NCI-H2029 treated with DMSO at 0.1 percent for 48 hours (cell line): ENCODE data around the gene EXOC7.
A peak's percentile ranks its signal among the peaks of the same experiment; 100 is the strongest.
"Not testable (repeated sequence)": the region's sequence is repeated elsewhere in the genome, so short reads cannot be mapped to it uniquely, and the experiment has no call there.

Experiments used
- DNase-seq: peaks from one replicate; lab custom pipeline; 2025; lab: John Stamatoyannopoulos, UW

Gene EXOC7

DNA sequence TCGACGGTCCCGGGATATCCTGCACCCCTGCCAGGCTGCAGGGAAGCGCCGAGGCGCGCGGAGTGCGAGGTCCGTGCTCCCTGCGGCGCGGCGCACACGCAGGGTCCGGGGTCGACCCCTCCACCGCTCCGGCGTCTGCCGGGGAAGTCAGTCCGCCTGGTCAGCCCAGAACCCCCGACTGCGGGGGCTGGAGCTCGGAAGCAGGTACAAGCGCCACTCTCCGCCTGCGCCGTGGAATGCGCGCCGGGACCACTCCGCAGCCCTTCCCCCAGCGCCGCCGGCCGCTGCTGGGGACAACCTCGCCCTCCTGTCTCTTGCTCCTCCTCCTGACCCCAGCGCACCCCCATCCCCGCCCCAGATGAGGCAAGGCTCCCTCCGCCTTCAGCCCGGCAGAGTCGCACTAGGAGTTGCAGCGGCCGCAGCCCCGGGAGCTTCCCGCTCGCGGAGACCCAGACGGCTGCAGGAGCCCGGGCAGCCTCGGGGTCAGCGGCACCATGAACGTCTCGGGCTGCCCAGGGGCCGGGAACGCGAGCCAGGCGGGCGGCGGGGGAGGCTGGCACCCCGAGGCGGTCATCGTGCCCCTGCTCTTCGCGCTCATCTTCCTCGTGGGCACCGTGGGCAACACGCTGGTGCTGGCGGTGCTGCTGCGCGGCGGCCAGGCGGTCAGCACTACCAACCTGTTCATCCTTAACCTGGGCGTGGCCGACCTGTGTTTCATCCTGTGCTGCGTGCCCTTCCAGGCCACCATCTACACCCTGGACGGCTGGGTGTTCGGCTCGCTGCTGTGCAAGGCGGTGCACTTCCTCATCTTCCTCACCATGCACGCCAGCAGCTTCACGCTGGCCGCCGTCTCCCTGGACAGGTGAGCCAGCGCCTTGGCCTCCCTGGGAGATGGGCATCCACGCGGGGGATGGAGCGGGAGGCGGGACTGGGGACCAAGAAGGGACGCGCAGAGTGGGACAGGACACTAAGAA lies 28.9 kb downstream of the EXOC7 start, which contains the start of gene GALR2:
TSS of gene GALR2 (plus strand) at position 392 of the 974 bp plus-strand sequence. CDS start at position 495, 103 bp downstream.
- no peak for DNase-seq

DNA sequence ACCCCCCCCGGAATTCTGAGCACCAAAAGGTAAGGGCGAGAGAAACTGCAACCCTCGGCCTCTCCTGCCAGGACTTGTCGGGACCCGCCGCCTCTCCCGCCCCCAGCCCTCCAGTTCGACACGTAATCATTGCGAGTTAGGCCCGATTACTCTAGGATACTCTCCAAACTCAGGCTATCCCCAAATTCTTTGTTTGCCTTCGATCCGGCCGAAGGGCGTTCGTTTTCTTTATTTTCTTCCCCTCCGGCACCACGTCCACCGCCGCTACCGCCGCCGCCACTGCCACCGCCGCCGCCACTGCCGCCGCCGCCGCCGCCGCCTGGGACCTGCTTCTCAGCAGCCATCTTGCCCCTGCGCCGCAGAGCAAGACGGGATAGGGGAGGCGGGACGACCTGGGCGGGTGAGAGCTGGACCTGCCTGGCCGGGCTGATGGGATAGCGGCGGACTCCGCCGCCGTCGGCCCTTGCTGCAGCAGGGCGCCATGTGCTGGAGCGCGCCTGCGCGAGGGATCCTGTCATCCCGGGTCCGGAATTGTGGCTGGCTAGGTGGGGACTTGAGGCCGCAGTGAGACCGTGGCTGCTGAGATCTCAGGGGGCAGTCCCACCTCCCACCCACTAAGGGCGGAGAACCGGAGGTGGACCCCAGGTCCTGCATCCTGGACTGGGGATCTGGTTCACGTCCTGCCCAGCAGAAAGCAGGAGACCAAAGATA lies 31.3 kb downstream of the EXOC7 start, which contains the start of gene SRP68:
TSS of gene SRP68 (minus strand) at position 370 of the 711 bp plus-strand sequence. CDS start at position 344, 26 bp downstream.
- peak; percentile 34 for DNase-seq

GRCh38 chr17:76071531-76072147 lies 31.9 kb downstream of the EXOC7 start:
- no peak for DNase-seq

- no peak for DNase-seq
Measured at GRCh38 chr17:76065775-76066174, 37.8 kb downstream of the EXOC7 start.

GRCh38 chr17:76063875-76064546 lies 39.6 kb downstream of the EXOC7 start:
- no peak for DNase-seq

DNA sequence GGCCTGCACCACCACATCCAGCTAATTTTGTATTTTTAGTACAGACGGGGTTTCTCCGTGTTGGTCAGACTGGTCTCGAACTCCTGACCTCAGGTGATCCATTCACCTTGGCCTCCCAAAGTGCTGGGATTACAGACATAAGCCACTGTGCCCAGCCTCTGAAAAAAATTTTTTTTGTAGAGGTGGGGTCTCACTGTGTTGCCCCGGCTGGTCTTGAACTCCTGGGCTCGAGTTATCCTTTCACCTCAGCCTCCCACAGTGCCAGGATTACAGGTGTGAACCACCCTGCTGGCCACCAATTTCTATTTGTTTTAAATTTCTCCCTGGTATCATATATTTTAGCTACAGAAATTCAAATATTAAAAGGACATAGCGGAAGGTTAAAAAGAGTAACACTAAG lies 45.3 kb downstream of the EXOC7 start:
- not testable (repeated sequence) for DNase-seq

DNA sequence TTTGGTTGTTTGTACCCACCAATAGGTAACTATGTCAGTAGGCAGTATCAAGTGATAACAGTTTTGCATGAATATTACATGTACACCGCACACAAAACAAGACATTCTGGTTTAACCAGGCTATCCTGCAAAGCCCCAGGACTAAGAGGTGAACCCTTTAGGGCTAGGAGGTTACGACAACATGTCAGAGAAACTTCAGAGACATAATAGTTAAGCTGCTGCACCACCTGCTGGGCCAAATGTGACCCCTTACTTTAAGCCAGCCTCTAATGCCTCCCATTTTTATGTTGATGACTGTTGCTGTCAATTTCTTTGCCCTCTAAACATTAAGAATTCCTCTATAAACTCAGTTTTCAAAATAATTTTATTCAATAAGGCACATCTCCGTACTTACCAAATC lies 46.7 kb downstream of the EXOC7 start:
- no peak for DNase-seq

DNA sequence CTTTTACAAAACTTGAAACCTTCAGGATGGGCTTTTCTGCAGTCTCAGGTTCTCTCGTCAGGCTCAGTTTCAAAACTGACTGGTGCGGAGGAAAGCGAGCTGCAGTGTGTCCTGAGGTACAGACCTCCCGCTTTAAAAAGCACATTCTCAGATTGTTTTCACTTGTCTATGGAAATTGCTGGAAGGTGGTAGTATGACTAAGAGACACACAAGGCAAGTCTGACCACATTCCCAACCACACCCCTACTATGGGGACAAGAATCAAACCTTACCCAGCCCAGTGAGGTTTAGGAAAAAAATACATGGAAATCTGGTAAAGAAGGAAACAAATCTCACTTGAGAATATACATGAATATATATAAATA lies 49.5 kb downstream of the EXOC7 start:
- no peak for DNase-seq

- no peak for DNase-seq
Measured at GRCh38 chr17:76053246-76054111, 50.1 kb downstream of the EXOC7 start.

DNA sequence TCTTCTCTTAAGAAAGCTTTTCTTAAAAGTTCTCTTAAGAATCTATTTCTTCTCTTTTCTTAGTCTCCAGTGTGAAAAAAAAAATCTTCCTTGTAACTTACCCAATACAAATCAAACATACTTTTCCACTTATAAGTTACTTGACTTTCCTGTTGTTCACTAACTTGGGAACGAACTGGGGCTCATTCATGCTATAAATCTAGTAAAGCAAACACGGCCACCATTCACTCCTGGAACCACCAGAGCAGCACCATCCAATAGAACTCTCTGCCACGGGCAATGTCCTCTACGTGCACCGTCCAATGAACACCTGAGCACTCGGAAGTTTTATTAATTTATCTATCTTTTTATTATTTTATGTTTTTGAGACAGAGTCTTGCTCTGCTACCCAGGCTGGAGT lies 52.0 kb downstream of the EXOC7 start:
- no peak for DNase-seq

DNA sequence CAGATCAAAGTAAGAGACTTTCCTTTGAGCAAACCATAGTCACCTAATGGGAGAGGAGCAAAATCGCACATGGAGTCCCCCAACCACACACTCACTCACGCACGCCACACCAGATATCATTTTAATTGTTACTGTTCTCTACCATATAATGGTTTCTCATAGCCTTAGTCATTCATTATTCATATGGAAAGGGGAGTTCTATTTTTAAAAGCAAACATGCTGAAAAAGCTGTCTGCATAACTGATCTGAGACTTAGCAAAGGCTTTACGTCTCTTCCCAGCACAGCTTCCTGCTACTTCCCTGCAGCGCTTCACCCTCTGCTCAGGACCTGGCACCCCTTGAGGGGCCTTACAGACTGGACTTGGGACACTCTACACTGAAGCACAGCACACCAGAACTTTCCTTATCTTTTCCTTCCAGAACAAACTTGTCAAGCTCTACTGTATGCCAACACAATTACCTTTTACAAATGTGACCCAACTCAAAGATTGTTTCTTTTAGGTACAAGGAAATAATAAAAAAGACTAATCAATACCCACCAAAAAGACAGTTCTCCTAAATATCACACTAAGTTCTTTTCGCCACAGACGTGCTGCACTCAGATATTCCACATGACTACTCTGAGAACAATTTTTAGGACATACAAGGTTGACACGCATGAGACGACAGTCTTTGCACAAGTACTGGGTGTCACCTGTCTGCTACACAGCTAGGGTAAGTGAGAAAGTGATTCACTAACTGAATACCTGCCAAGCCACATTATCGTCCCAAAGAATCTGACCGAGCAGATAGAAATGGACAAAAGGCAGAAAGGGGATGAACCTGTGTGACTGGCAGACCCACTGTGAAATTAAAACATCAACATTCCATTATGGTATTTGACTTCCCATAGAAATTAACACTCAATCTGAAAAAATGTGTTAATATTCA lies 52.8 kb downstream of the EXOC7 start:
- no peak for DNase-seq

DNA sequence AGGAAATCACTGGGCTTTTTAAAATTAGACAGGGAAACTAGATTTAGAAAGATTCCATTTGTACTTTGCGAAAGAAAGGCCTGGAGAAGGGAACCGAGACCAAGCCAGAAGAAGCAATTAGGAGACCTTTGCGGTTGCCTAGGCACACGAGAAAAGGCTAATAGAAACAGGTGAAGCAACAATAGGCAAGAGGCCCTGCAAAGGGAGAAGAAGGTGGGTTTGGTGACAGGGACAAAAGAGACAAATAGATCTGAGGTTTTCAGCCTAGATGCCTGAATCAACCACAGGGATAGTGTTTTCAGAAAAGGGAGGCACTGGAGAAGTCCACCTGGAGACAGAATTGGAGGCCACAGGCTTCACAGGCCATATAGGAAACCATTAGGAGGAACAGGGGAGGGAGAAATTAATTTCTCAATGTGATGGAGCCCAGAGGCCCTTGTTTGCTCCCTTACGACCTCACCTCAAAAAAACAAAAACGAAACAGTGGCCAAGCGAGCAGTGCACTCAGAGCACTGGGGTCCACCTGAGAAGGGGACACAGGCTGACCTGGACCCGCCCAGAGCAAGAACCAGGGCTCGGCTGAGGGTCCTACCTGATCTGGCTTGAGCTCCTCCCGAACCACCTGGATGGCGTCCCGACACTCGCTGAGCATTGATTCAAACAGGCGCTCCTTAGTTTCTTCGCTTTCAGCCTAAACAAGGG lies 53.6 kb downstream of the EXOC7 start:
- DNase-seq: no peak

DNA sequence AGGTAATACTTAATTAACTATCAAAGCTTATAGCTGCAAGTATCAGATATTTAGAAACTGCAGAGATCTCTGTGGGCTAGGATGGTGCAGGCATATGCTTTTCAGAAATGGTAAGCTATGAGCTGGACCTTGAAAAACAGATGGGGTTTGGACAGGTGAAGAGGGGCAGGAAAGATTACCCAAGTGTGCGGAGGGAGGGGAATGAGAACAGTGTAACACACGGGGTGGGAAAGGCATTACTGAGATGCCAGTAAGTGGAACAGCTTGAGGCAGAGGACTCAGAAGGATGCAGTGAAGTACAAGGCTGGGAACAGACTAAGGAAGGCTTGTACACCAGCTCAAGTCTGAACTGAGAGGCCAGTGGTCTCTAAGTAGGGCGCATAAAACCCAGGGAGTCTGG lies 54.3 kb downstream of the EXOC7 start:
- no peak for DNase-seq

DNA sequence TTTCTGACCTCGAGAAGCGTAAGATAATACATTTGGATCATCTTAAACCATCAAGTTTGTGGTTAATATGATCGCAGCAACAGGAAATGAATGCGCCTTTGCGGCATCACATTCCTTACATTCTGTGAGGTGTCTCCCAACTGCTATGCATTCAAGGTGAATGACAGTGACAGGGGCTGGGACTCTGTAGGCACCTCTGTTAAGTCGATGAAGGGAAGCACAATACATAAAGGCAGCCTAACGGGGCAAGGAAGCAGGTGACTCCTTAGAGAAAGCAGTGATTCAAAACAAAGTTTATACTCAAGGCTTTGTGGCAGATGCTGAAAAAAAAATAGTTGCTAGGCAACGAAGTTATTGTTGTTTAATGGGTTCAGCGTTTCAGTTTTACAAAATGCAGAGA lies 54.9 kb downstream of the EXOC7 start:
- no peak for DNase-seq

- no peak for DNase-seq
Measured at GRCh38 chr17:76048025-76048605, 55.5 kb downstream of the EXOC7 start.

DNA sequence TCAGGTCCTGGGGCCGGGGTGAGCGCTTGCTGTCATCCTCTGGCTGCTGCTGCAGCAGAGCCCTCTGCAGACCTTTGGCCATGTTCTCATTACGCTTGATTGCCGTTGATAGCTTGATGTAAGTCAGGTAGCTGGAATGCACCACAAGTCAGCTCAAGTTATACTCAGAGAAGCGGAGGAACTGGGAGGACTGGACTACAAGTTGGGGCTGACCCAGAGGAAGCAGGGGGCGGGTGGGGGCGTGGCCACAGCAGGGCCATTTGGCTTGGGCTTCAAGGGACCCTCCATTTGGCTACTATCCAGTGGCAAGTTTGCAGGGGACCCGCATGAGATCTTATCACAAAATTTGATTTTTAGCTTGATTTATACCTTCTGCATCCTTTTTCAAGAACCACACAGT lies 57.5 kb downstream of the EXOC7 start:
- DNase-seq: no peak

DNA sequence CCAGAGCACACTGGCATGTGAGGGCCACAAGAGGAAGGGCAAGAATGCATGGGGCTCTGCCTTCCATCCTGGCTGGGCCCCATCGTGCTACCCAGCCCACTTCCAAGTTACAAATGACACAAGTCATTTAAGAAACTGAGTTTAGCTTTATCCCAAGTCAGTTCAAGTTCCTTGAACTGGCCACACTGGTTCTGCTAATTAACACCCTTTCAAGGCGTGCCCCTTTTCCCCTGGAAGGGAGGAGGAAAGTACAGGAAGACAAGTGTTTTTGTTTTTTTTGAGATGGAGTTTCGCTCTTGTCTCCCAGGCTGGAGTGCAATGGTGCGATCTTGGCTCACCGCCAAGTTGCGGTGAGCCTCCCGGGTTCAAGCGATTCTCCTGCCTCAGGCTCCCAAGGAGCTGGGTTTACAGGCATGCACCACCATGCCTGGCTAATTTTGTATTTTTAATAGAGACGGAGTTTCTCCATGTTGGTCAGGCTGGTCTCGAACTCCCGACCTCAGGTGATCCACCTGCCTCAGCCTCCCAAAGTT lies 59.0 kb downstream of the EXOC7 start:
- not testable (repeated sequence) for DNase-seq

DNA sequence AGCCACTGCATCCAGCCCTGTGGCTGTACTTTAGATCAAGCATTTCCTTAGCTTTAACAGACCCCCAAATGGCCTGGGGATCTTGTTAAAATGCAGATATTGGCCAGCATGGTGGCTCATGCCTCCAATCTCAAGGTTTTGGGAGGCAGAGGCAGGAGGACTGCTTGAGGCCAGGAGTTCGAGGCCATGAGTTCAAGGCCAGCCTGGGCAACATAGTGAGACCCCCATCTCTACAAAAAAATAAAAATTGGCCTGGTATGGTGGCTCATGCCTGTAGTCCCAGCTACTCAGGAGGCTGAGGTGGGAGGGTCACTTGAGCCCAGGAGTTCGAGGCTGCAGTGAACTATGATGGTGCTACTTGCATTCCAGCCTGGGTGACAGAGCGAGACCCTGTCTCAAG lies 60.7 kb downstream of the EXOC7 start:
- not testable (repeated sequence) for DNase-seq

DNA sequence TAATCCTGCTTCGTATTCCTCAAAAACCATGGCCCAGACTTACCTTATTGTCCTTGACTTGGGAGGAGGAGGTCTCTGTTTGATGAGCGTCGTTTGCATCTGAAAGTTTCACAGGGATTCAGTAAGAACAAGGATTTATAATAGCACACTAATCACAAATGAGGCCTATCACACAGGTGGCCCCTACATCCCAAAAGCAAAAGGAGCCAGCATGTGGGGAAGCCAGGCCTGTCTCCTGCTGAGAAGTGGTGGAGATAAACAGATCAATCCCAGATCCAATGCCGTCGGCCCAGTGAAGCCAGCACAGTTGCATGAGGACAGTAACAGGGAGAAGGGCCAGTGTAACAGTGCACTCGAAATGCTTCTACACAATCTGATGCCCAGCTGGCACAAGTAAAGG lies 63.2 kb downstream of the EXOC7 start:
- DNase-seq: no peak
